ENCODE data around the gene GATA2. TPM values are rescaled to one million over a fixed set of nuclear protein-coding genes. Genes with fewer than 3 reads are reported as not detected.

Gene GATA2
- total and polyA plus RNA-seq, 2 of the 8 experiments (the other 6 are each of a cell fraction or from before 2014, with no cell fraction given), result 0.03 to 0.30 TPM

- TF ChIP-seq, protein P1, sequence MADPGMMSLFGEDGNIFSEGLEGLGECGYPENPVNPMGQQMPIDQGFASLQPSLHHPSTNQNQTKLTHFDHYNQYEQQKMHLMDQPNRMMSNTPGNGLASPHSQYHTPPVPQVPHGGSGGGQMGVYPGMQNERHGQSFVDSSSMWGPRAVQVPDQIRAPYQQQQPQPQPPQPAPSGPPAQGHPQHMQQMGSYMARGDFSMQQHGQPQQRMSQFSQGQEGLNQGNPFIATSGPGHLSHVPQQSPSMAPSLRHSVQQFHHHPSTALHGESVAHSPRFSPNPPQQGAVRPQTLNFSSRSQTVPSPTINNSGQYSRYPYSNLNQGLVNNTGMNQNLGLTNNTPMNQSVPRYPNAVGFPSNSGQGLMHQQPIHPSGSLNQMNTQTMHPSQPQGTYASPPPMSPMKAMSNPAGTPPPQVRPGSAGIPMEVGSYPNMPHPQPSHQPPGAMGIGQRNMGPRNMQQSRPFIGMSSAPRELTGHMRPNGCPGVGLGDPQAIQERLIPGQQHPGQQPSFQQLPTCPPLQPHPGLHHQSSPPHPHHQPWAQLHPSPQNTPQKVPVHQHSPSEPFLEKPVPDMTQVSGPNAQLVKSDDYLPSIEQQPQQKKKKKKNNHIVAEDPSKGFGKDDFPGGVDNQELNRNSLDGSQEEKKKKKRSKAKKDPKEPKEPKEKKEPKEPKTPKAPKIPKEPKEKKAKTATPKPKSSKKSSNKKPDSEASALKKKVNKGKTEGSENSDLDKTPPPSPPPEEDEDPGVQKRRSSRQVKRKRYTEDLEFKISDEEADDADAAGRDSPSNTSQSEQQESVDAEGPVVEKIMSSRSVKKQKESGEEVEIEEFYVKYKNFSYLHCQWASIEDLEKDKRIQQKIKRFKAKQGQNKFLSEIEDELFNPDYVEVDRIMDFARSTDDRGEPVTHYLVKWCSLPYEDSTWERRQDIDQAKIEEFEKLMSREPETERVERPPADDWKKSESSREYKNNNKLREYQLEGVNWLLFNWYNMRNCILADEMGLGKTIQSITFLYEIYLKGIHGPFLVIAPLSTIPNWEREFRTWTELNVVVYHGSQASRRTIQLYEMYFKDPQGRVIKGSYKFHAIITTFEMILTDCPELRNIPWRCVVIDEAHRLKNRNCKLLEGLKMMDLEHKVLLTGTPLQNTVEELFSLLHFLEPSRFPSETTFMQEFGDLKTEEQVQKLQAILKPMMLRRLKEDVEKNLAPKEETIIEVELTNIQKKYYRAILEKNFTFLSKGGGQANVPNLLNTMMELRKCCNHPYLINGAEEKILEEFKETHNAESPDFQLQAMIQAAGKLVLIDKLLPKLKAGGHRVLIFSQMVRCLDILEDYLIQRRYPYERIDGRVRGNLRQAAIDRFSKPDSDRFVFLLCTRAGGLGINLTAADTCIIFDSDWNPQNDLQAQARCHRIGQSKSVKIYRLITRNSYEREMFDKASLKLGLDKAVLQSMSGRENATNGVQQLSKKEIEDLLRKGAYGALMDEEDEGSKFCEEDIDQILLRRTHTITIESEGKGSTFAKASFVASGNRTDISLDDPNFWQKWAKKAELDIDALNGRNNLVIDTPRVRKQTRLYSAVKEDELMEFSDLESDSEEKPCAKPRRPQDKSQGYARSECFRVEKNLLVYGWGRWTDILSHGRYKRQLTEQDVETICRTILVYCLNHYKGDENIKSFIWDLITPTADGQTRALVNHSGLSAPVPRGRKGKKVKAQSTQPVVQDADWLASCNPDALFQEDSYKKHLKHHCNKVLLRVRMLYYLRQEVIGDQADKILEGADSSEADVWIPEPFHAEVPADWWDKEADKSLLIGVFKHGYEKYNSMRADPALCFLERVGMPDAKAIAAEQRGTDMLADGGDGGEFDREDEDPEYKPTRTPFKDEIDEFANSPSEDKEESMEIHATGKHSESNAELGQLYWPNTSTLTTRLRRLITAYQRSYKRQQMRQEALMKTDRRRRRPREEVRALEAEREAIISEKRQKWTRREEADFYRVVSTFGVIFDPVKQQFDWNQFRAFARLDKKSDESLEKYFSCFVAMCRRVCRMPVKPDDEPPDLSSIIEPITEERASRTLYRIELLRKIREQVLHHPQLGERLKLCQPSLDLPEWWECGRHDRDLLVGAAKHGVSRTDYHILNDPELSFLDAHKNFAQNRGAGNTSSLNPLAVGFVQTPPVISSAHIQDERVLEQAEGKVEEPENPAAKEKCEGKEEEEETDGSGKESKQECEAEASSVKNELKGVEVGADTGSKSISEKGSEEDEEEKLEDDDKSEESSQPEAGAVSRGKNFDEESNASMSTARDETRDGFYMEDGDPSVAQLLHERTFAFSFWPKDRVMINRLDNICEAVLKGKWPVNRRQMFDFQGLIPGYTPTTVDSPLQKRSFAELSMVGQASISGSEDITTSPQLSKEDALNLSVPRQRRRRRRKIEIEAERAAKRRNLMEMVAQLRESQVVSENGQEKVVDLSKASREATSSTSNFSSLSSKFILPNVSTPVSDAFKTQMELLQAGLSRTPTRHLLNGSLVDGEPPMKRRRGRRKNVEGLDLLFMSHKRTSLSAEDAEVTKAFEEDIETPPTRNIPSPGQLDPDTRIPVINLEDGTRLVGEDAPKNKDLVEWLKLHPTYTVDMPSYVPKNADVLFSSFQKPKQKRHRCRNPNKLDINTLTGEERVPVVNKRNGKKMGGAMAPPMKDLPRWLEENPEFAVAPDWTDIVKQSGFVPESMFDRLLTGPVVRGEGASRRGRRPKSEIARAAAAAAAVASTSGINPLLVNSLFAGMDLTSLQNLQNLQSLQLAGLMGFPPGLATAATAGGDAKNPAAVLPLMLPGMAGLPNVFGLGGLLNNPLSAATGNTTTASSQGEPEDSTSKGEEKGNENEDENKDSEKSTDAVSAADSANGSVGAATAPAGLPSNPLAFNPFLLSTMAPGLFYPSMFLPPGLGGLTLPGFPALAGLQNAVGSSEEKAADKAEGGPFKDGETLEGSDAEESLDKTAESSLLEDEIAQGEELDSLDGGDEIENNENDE (IDR thresholded peaks at IDR 0.05; ENCODE audit: insufficient replicate concordance, low read length), result no peak
- TF ChIP-seq ZNF274 (IDR thresholded peaks at IDR 0.05; ENCODE audit: borderline replicate concordance, extremely low read depth, low read length) (no peak), EGR1 (IDR thresholded peaks at IDR 0.05; ENCODE audit: borderline replicate concordance, low read depth, low read length) (no peak), SP4 (IDR thresholded peaks at IDR 0.05; ENCODE audit: low read length) (no peak), KDM1A (IDR thresholded peaks at IDR 0.05; ENCODE audit: borderline replicate concordance, low read length) (no peak), JUND (IDR thresholded peaks at IDR 0.05; ENCODE audit: low read length) (no peak)
These were observed 23.0 kb upstream of the GATA2 start (continued) for GRCh38 chr3:128515967-128516366.
